PC-9 (cell line): ENCODE results near the gene CACNA1D. TPM values are rescaled to one million over a fixed set of nuclear protein-coding genes. Genes with fewer than 3 reads are reported as not detected.

Source experiments
- BruUV-seq: library from RNA; stranded (reverse); fragments of 400-500 nt; replicated peaks from 2 replicates; lab custom pipeline; 2021; lab: Mats Ljungman, UMichigan
- CTCF ChIA-PET: fragments of 300-600 bp; sonication (Branson Sonifier 250); formaldehyde crosslinking; loops from one replicate; lab custom pipeline; 2022; ENCODE audit warnings: antibody characterized with exemption; lab: Charles Lee
- POLR2A ChIA-PET: fragments of 300-600 bp; sonication (Branson Sonifier 250); formaldehyde crosslinking; loops from one replicate; lab custom pipeline; 2022; ENCODE audit warnings: antibody characterized with exemption; ENCODE audit not compliant: unreplicated experiment; lab: Charles Lee
- DNase-seq, 2 experiments: peaks; one replicate each; pipeline versions ENCODE4 v3.0.0 to v3.0.0-alpha.2; 2015 to 2022; ENCODE audit warnings: mixed read lengths in 1 of 2
- H2AFZ ChIP-seq: fragments of 200-600 bp; sonication (generic); 2 replicates; pipeline ENCODE4 v1.8.1; 2017; ENCODE audit warnings: antibody characterized with exemption
- H3F3A ChIP-seq: fragments of 200-600 bp; sonication (generic); 2 replicates; pipeline ENCODE4 v1.8.1; 2017; ENCODE audit warnings: antibody characterized with exemption, mild to moderate bottlenecking, low read depth; ENCODE audit not compliant: insufficient read depth
- H3K27ac ChIP-seq: fragments of 200-600 bp; sonication (generic); 2 replicates; pipeline ENCODE4 v1.6.1; 2016; ENCODE audit warnings: mixed run types
- H3K27me3 ChIP-seq: fragments of 200-600 bp; sonication (generic); 2 replicates; pipeline ENCODE4 v1.6.1; 2016; ENCODE audit warnings: low read depth, mixed run types; ENCODE audit not compliant: insufficient read depth
- H3K36me3 ChIP-seq: fragments of 200-600 bp; sonication (generic); 2 replicates; pipeline ENCODE4 v1.6.1; 2016; ENCODE audit warnings: low read depth, mixed run types
- H3K4me1 ChIP-seq: fragments of 200-600 bp; sonication (generic); replicated peaks from 2 replicates; pipeline ENCODE4 v1.6.1; 2016; ENCODE audit warnings: mixed run types; ENCODE audit not compliant: insufficient read depth
- H3K4me2 ChIP-seq: fragments of 200-600 bp; sonication (generic); 2 replicates; pipeline ENCODE4 v1.6.1; 2017; ENCODE audit warnings: mixed run types
- H3K4me3 ChIP-seq: fragments of 200-600 bp; sonication (generic); 2 replicates; pipeline ENCODE4 v1.6.1; 2016; ENCODE audit warnings: mixed run types
- H3K79me2 ChIP-seq: fragments of 200-600 bp; sonication (generic); 2 replicates; pipeline ENCODE4 v1.6.1; 2017; ENCODE audit warnings: low read depth, mixed run types
- H3K9me2 ChIP-seq: fragments of 200-600 bp; sonication (generic); 2 replicates; pipeline ENCODE4 v1.8.1; 2017; ENCODE audit warnings: mild to moderate bottlenecking; ENCODE audit not compliant: insufficient read depth
- H3K9me3 ChIP-seq: fragments of 200-600 bp; sonication (generic); 2 replicates; pipeline ENCODE4 v1.8.1; 2016; ENCODE audit warnings: low read depth; ENCODE audit not compliant: insufficient read depth
- H4K20me1 ChIP-seq: fragments of 200-600 bp; sonication (generic); 2 replicates; pipeline ENCODE4 v1.8.1; 2017; ENCODE audit not compliant: insufficient read depth
- CTCF ChIP-seq: fragments of 200-600 bp; sonication (generic); conservative IDR thresholded peaks from 2 replicates; pipeline ENCODE4 v1.6.1; 2017; ENCODE audit warnings: mixed run types, antibody characterized with exemption, mild to moderate bottlenecking, moderate library complexity
- EZH2 ChIP-seq: fragments of 200-600 bp; sonication (generic); IDR thresholded peaks from 2 replicates; pipeline ENCODE4 v1.8.0; 2017; ENCODE audit warnings: antibody characterized with exemption, low read depth
- intact Hi-C: fragments of 100-400 bp; cut with micrococcal nuclease; formaldehyde crosslinking; loops from one replicate; pipeline ENCODE4 v1.10.0; 2022; ENCODE audit not compliant: unreplicated experiment
- total RNA-seq: library from RNA; stranded (reverse); gene quantifications from 2 replicates; pipeline ENCODE4 v1.2.3, GENCODE V29; 2021

The CACNA1D gene
- total RNA-seq, 1 experiment from 2014 or later: not detected

- Histone ChIP-seq H3K36me3 (no peaks in the 10 kb centered on the region), H3K79me2 (no peaks in the 10 kb centered on the region), H3K9me3 (no peaks in the 10 kb centered on the region), H2AFZ (no peak overlapping the region), H3K27me3 (peaks cover 44% of the 10 kb centered on the region), H3K9me2 (no peaks in the 10 kb centered on the region), H3K4me2 (no peak overlapping the region), H4K20me1 (no peaks in the 10 kb centered on the region), H3K27ac (no peak overlapping the region), H3K4me1 (no peaks in the 10 kb centered on the region), H3K4me3 (no peak overlapping the region), H3F3A (no peaks in the 10 kb centered on the region)
- no TSS peak for BruUV-seq
- DNase-seq: no peak
- ChIA-PET POLR2A (no interaction called here), CTCF (no interaction called here)
- intact Hi-C loops: no loop called here
- TF ChIP-seq CTCF (no peak), EZH2 (no peak)
Observed at GRCh38 chr3:53516339-53516738, 21.9 kb downstream of the CACNA1D start.

GRCh38 chr3:53518495-53518981 lies 24.1 kb downstream of the CACNA1D start:
- Histone ChIP-seq H3K36me3 (no peaks in the 10 kb centered on the region), H3K4me1 (no peaks in the 10 kb centered on the region), H3K27me3 (peaks cover 24% of the 10 kb centered on the region), H3K27ac (no peak overlapping the region), H3K9me3 (no peaks in the 10 kb centered on the region), H3K4me3 (no peak overlapping the region), H2AFZ (no peak overlapping the region), H3K9me2 (no peaks in the 10 kb centered on the region), H3K4me2 (no peak overlapping the region), H3K79me2 (no peaks in the 10 kb centered on the region), H3F3A (no peaks in the 10 kb centered on the region), H4K20me1 (no peaks in the 10 kb centered on the region)
- ChIA-PET POLR2A (interaction anchor here (0.6 kb wide), 1 partner anchor 1978 kb away, joined by 3 read pairs; no protein-coding TSS in a partner anchor), CTCF (no interaction called here)
- intact Hi-C loops: no loop called here
- no TSS peak for BruUV-seq
- peak in 1 of 2 experiments; percentile 64 for DNase-seq
- TF ChIP-seq EZH2: no peak
- TF ChIP-seq CTCF: no peak

- intact Hi-C loops: no loop called here
- no peak overlapping the region for H3K4me2 ChIP-seq
- H3F3A ChIP-seq: no peaks in the 10 kb centered on the region
- no peaks in the 10 kb centered on the region for H3K36me3 ChIP-seq
- no peaks in the 10 kb centered on the region for H3K9me3 ChIP-seq
- no peaks in the 10 kb centered on the region for H3K9me2 ChIP-seq
- no peak for TF ChIP-seq EZH2
- TF ChIP-seq CTCF: no peak
- ChIA-PET CTCF (no interaction called here), POLR2A (no interaction called here)
- DNase-seq: no peak
- no peaks in the 10 kb centered on the region for H3K79me2 ChIP-seq
- H2AFZ ChIP-seq: no peak overlapping the region
- peaks cover 21% of the 10 kb centered on the region; the same call in 1 of the 2 replicates for H3K27me3 ChIP-seq
- BruUV-seq: no TSS peak
- H4K20me1 ChIP-seq: no peaks in the 10 kb centered on the region
- H3K4me3 ChIP-seq: no peak overlapping the region
- no peaks in the 10 kb centered on the region for H3K4me1 ChIP-seq
- H3K27ac ChIP-seq: no peak overlapping the region
Observed at GRCh38 chr3:53519065-53519709, 24.8 kb downstream of the CACNA1D start.
